Renal cortical epithelial cell (primary cell): ENCODE measurements around the gene IRX3. TPM values are rescaled to one million over a fixed set of nuclear protein-coding genes. Genes with fewer than 3 reads are reported as not detected.
"Not testable (repeated sequence)": the region's sequence is repeated elsewhere in the genome, so short reads cannot be mapped to it uniquely, and the experiment has no call there.

ENCODE experiments used
- DNase-seq: peaks from one replicate; pipeline ENCODE4 v3.0.0-alpha.2; 2011; ENCODE audit warnings: low read depth
- total RNA-seq: library from RNA; depleted of rRNA; stranded (reverse); fragments of >200 nt; gene quantifications from 2 replicates; pipeline ENCODE4 v1.2.3, GENCODE V29; 2014

The IRX3 gene
- total RNA-seq, 1 donor from 2014 or later = 14.6 TPM

- peak; percentile 53 for DNase-seq
Observed at GRCh38 chr16:54275956-54276355, 10.6 kb downstream of the IRX3 start.

- no peak for DNase-seq
Observed at GRCh38 chr16:54273566-54273965, 13.0 kb downstream of the IRX3 start.

GRCh38 chr16:54270711-54271110 lies 15.9 kb downstream of the IRX3 start:
- DNase-seq = no peak

- DNase-seq = no peak
Observed at GRCh38 chr16:54269461-54269860, 17.1 kb downstream of the IRX3 start.

GRCh38 chr16:54268766-54269165 lies 17.8 kb downstream of the IRX3 start:
- DNase-seq = no peak

GRCh38 chr16:54268340-54268739 lies 18.2 kb downstream of the IRX3 start:
- no peak for DNase-seq

- peak; percentile 79 for DNase-seq
Observed at GRCh38 chr16:54266363-54266955, 20.1 kb downstream of the IRX3 start.

- no peak for DNase-seq
Observed at GRCh38 chr16:54265575-54266107, 20.9 kb downstream of the IRX3 start.

GRCh38 chr16:54253118-54253517 lies 33.5 kb downstream of the IRX3 start:
- no peak for DNase-seq

GRCh38 chr16:54248863-54249710 lies 37.5 kb downstream of the IRX3 start:
- DNase-seq = no peak

- not testable (repeated sequence) for DNase-seq
Observed at GRCh38 chr16:54247705-54248104, 38.9 kb downstream of the IRX3 start.

GRCh38 chr16:54246454-54246821 lies 40.1 kb downstream of the IRX3 start:
- no peak for DNase-seq

GRCh38 chr16:54245788-54246453 lies 40.7 kb downstream of the IRX3 start:
- no peak for DNase-seq

- DNase-seq = no peak
Observed at GRCh38 chr16:54244061-54244886, 42.3 kb downstream of the IRX3 start.

GRCh38 chr16:54243202-54243601 lies 43.4 kb downstream of the IRX3 start:
- no peak for DNase-seq

- DNase-seq = no peak
Observed at GRCh38 chr16:54242199-54242598, 44.4 kb downstream of the IRX3 start.

- DNase-seq = no peak
Observed at GRCh38 chr16:54241525-54241924, 45.1 kb downstream of the IRX3 start.

GRCh38 chr16:54240271-54241129 lies 46.1 kb downstream of the IRX3 start:
- no peak for DNase-seq

GRCh38 chr16:54239456-54239855 lies 47.1 kb downstream of the IRX3 start:
- no peak for DNase-seq

- DNase-seq = no peak
Observed at GRCh38 chr16:54236773-54237172, 49.8 kb downstream of the IRX3 start.

- DNase-seq = no peak
Observed at GRCh38 chr16:54233615-54234014, 53.0 kb downstream of the IRX3 start.
